ENCODE measurements around the gene SBF1.

DNA sequence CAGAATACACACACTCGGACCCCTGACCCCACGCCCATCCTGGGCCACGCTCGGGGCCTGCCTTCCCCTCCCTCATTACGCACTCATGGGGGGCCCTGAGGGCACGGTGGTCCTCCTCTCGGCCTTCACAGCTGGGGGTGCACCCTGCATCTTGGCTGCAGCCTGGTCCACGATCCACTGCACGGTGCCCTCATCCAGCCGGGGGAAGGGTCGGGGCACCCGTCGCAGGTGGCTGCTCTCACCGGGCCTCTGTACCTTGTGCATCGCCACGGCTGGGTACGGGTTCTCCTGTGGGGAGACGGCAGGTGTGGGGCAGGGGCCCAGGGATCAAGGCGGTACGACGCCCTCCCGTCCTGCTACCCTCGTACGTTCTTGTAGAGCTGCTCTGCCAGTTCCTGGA, 10.4 kb downstream of the SBF1 start:
- no peak for TF ChIP-seq EZH2phosphoT487 (IDR thresholded peaks at IDR 0.05; ENCODE audit: insufficient read depth, low read depth)
- no peak for TF ChIP-seq EZH2 (IDR thresholded peaks at IDR 0.05; ENCODE audit: insufficient read depth, poor library complexity, severe bottlenecking)

All from GM23248 (cell line).